K562 (cell line): ENCODE measurements around the gene MDC1. TPM values are rescaled to one million over a fixed set of nuclear protein-coding genes. Genes with fewer than 3 reads are reported as not detected.

Experiments
- C11orf30 ChIP-seq: fragments of 450-650 bp; IDR thresholded peaks from 2 replicates; pipeline ENCODE4 v1.6.1; 2016; ENCODE audit warnings: low read depth, mild to moderate bottlenecking
- ELF1 ChIP-seq: fragments of 200-800 bp; sonication (Bioruptor generic); IDR thresholded peaks from 2 replicates; pipeline ENCODE4 v1.6.1; 2016; ENCODE audit warnings: missing genetic modification characterization, missing compliant biosample characterization
- ESRRB ChIP-seq: fragments of 250-450 bp; sonication (Bioruptor Pico); IDR thresholded peaks from 2 replicates; pipeline ENCODE4 v1.5.0; 2020; ENCODE audit warnings: mild to moderate bottlenecking, moderate library complexity, borderline replicate concordance
- FOS ChIP-seq: IDR thresholded peaks from 3 replicates; pipeline ENCODE4 v1.6.1; 2011; ENCODE audit not compliant: insufficient read length; ENCODE audit errors: extremely low read depth
- KAT8 ChIP-seq: fragments of 450-650 bp; IDR thresholded peaks from 2 replicates; pipeline ENCODE4 v1.6.1; 2016; ENCODE audit warnings: low read depth, mild to moderate bottlenecking
- KHSRP ChIP-seq: fragments of 450-650 bp; IDR thresholded peaks from 2 replicates; pipeline ENCODE4 v1.6.1; 2017
- NR2C2 ChIP-seq, 2 experiments: fragments of 200-800 bp in 1 of 2; sonication (Bioruptor generic) in 1 of 2; sonication (generic) in 1 of 2; formaldehyde crosslinking in 1 of 2; IDR thresholded peaks; 2 replicates each; pipeline versions ENCODE4 v1.6.1 to v1.8.0; 2016 to 2022; ENCODE audit warnings: mild to moderate bottlenecking in 1 of 2, missing compliant biosample characterization in 1 of 2, missing genetic modification characterization in 1 of 2, missing genetic modification reagents in 1 of 2
- TEAD4 ChIP-seq, 2 experiments: sonication (generic) in 1 of 2; formaldehyde crosslinking in 1 of 2; IDR thresholded peaks; 2 replicates each; pipeline versions ENCODE4 v1.6.1 to v1.8.0; 2012 to 2022; ENCODE audit warnings: borderline replicate concordance in 1 of 2, inconsistent platforms in 1 of 2, low read length in 1 of 2, mild to moderate bottlenecking in 1 of 2, missing genetic modification reagents in 1 of 2
- polyA plus RNA-seq, 8 experiments: library from polyadenylated mRNA; depleted of rRNA in 4 of 8; stranded (reverse) in 5 of 8; unstranded in 3 of 8; fragments of >200 nt; fragmentation: Nextera tagmentation in 2 of 8; fragmentation: Illumina TruSeq in 1 of 8; extraction: Ambion mirVana in 2 of 8; extraction: Trizol in 1 of 8; gene quantifications; 2 replicates each; pipeline versions ENCODE4 v1.2.1 to v1.2.3, GENCODE V29; 2011 to 2014; ENCODE audit warnings: inconsistent platforms in 1 of 8, missing spikeins in 1 of 8
- total RNA-seq, 7 experiments: library from RNA; depleted of rRNA in 6 of 7; stranded (reverse); fragments of >200 nt in 6 of 7; fragmentation: Illumina TruSeq in 2 of 7; extraction: Trizol in 2 of 7; gene quantifications; 2 replicates each; pipeline versions ENCODE4 v1.2.1 to v1.2.3, GENCODE V29; 2011 to 2021; ENCODE audit warnings: low replicate concordance in 1 of 7
- TF ChIP-seq, protein P1 (sequence below): fragments of 200-400 bp; formaldehyde crosslinking; IDR thresholded peaks from 2 replicates; pipeline ENCODE4 v1.6.1; 2017; ENCODE audit warnings: mild to moderate bottlenecking, low read depth, low read length, moderate library complexity
- TF ChIP-seq, protein P2 (sequence below), 3 experiments: fragments of 200-800 bp in 1 of 3; fragments of 250-450 bp in 1 of 3; fragments of 450-650 bp in 1 of 3; sonication (Bioruptor Pico) in 1 of 3; sonication (Bioruptor generic) in 1 of 3; formaldehyde crosslinking in 1 of 3; IDR thresholded peaks; 2 replicates each; pipeline versions ENCODE4 v1.6.1 to v1.8.0; 2016 to 2022; ENCODE audit warnings: mild to moderate bottlenecking in 2 of 3, missing genetic modification characterization in 2 of 3, missing compliant biosample characterization in 1 of 3, moderate library complexity in 1 of 3
- TF ChIP-seq, protein P3 (sequence below): fragments of 250-450 bp; sonication (Bioruptor Pico); IDR thresholded peaks from 2 replicates; pipeline ENCODE4 v1.4.0; 2020
- TF ChIP-seq, protein P4 (sequence below): fragments of 450-650 bp; IDR thresholded peaks from 2 replicates; pipeline ENCODE4 v1.6.1; 2016; ENCODE audit warnings: low read depth, mild to moderate bottlenecking, moderate library complexity
- TF ChIP-seq, protein P5 (sequence below): fragments of 450-650 bp; IDR thresholded peaks from 2 replicates; pipeline ENCODE4 v1.6.1; 2017; ENCODE audit warnings: mild to moderate bottlenecking, moderate library complexity
- TF ChIP-seq, protein P6 (sequence below), 2 experiments: fragments of 250-450 bp in 1 of 2; fragments of 450-650 bp in 1 of 2; sonication (Bioruptor Pico) in 1 of 2; IDR thresholded peaks; 2 replicates each; pipeline versions ENCODE4 v1.6.1 to v1.8.0; 2016 to 2021; ENCODE audit warnings: mild to moderate bottlenecking in 2 of 2, moderate library complexity in 2 of 2, missing compliant biosample characterization in 1 of 2, missing genetic modification characterization in 1 of 2

Gene MDC1
- total and polyA plus RNA-seq, 9 of the 15 experiments (the other 6 are each of a cell fraction or from before 2014, with no cell fraction given), result 8.2 to 114 (median 20.0) TPM

DNA sequence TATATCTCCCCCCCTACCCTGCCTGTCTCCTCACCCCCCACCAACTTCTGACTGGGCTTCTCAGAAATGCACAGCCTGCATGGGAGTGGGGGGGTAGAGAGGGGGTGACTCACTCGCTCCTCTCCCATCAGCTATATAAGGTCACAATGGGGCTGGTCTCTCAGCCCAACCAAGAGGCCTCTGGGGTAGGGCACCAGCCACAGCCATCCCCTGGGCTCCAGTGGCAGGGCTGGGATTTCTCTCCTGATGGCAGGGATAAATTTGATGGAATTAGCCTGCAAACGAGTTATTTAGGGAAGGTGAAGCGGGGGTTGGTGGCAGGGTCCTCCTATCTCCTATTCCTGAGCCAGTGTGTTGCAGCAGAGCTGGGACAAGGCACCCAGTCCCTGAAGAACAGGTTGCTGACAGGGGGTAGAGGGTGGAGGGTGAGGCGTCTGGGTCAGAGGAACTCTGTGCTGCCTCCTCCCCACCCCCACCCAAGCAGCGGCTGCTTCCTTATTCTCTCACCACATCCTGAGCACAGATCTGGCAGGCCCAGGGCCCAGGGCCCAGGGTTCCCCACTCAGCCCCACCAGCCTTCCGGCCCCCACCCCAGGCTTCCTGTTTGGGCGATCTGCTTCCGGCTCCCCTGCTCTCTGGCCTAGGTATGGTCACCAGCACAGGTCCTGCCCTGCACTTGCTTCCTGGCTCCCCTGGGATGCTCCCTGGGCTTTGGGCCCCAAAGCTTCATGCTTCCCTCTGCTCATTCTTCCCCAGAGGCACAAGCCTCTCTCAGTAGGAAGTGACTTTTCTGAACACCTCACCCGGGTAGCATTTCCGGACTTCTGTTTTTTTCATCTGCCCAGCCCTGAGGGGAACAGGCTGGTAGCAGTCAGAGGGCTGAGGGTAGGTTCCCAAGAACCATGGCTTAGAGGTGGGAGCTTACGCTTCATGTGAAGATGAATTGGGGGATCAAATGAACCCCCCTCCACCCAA is 34.7 kb downstream of the MDC1 start (continued):
- TF ChIP-seq, protein P1, sequence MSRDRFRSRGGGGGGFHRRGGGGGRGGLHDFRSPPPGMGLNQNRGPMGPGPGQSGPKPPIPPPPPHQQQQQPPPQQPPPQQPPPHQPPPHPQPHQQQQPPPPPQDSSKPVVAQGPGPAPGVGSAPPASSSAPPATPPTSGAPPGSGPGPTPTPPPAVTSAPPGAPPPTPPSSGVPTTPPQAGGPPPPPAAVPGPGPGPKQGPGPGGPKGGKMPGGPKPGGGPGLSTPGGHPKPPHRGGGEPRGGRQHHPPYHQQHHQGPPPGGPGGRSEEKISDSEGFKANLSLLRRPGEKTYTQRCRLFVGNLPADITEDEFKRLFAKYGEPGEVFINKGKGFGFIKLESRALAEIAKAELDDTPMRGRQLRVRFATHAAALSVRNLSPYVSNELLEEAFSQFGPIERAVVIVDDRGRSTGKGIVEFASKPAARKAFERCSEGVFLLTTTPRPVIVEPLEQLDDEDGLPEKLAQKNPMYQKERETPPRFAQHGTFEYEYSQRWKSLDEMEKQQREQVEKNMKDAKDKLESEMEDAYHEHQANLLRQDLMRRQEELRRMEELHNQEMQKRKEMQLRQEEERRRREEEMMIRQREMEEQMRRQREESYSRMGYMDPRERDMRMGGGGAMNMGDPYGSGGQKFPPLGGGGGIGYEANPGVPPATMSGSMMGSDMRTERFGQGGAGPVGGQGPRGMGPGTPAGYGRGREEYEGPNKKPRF, result no peak
- TF ChIP-seq ELF1 (tag), result peak; percentile 95
- TF ChIP-seq, protein P2, sequence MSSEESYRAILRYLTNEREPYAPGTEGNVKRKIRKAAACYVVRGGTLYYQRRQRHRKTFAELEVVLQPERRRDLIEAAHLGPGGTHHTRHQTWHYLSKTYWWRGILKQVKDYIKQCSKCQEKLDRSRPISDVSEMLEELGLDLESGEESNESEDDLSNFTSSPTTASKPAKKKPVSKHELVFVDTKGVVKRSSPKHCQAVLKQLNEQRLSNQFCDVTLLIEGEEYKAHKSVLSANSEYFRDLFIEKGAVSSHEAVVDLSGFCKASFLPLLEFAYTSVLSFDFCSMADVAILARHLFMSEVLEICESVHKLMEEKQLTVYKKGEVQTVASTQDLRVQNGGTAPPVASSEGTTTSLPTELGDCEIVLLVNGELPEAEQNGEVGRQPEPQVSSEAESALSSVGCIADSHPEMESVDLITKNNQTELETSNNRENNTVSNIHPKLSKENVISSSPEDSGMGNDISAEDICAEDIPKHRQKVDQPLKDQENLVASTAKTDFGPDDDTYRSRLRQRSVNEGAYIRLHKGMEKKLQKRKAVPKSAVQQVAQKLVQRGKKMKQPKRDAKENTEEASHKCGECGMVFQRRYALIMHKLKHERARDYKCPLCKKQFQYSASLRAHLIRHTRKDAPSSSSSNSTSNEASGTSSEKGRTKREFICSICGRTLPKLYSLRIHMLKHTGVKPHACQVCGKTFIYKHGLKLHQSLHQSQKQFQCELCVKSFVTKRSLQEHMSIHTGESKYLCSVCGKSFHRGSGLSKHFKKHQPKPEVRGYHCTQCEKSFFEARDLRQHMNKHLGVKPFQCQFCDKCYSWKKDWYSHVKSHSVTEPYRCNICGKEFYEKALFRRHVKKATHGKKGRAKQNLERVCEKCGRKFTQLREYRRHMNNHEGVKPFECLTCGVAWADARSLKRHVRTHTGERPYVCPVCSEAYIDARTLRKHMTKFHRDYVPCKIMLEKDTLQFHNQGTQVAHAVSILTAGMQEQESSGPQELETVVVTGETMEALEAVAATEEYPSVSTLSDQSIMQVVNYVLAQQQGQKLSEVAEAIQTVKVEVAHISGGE (CRISPR knock-in tag; IDR thresholded peaks at IDR 0.05), result peak in 1 of 3 experiments; percentile 93; a peak in 4 of 6 replicates
- no peak for TF ChIP-seq KHSRP
- peak; percentile 60; the same call in 1 of the 2 replicates for TF ChIP-seq ESRRB (CRISPR knock-in tag)
- TF ChIP-seq FOS, result peak; percentile 59
- TF ChIP-seq C11orf30, result no peak
- TF ChIP-seq, protein P3, sequence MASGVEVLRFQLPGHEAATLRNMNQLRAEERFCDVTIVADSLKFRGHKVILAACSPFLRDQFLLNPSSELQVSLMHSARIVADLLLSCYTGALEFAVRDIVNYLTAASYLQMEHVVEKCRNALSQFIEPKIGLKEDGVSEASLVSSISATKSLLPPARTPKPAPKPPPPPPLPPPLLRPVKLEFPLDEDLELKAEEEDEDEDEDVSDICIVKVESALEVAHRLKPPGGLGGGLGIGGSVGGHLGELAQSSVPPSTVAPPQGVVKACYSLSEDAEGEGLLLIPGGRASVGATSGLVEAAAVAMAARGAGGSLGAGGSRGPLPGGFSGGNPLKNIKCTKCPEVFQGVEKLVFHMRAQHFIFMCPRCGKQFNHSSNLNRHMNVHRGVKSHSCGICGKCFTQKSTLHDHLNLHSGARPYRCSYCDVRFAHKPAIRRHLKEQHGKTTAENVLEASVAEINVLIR, result no peak
- 0 out of 2 replicates have a peak, but pooled peaks have one; percentile 56 for TF ChIP-seq NR2C2 (CRISPR knock-in tag; IDR thresholded peaks at IDR 0.05)
- peak; percentile 91 for TF ChIP-seq NR2C2 (tag; IDR thresholded peaks at IDR 0.05)
- TF ChIP-seq, protein P4, sequence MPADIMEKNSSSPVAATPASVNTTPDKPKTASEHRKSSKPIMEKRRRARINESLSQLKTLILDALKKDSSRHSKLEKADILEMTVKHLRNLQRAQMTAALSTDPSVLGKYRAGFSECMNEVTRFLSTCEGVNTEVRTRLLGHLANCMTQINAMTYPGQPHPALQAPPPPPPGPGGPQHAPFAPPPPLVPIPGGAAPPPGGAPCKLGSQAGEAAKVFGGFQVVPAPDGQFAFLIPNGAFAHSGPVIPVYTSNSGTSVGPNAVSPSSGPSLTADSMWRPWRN, result 0 out of 2 replicates have a peak, but pooled peaks have one; percentile 10
- TF ChIP-seq, protein P5, sequence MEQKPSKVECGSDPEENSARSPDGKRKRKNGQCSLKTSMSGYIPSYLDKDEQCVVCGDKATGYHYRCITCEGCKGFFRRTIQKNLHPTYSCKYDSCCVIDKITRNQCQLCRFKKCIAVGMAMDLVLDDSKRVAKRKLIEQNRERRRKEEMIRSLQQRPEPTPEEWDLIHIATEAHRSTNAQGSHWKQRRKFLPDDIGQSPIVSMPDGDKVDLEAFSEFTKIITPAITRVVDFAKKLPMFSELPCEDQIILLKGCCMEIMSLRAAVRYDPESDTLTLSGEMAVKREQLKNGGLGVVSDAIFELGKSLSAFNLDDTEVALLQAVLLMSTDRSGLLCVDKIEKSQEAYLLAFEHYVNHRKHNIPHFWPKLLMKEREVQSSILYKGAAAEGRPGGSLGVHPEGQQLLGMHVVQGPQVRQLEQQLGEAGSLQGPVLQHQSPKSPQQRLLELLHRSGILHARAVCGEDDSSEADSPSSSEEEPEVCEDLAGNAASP, result no peak
- peak; percentile 27; the same call in 1 of the 2 replicates for TF ChIP-seq TEAD4 (IDR thresholded peaks at IDR 0.05; ENCODE audit: low read length)
- TF ChIP-seq TEAD4 (CRISPR knock-in tag; IDR thresholded peaks at IDR 0.05; ENCODE audit: borderline replicate concordance), result no peak
- TF ChIP-seq KAT8, result no peak
- TF ChIP-seq, protein P6, sequence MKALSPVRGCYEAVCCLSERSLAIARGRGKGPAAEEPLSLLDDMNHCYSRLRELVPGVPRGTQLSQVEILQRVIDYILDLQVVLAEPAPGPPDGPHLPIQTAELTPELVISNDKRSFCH (CRISPR knock-in tag; IDR thresholded peaks at IDR 0.05), result no peak
- TF ChIP-seq, protein P6 (tag; IDR thresholded peaks at IDR 0.05), result peak; percentile 78; the same call in 1 of the 2 replicates
